ENCODE results near the gene TNPO1.

Gene TNPO1

DNA sequence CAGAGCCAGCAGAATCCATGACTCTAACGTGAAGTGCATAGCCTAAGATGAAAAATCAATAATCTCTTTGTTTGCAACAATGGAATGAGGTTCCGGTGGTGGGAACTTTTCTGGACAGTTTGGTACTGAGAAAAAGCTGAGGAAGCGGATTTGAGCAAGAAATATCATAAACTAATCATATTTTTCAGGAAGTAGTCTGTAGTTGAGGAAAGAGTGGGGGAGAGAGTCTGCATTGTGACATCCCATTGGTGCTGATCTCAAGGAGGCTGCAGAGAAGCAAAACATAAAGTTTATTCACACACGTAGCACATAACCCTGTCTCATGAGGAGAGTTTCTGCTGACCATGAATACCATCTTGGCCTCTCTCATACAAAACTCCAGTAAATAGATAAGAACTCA lies 123.6 kb downstream of the TNPO1 start:
- DNase-seq (ENCODE audit: low read depth), result no peak
- TF ChIP-seq, protein P1, sequence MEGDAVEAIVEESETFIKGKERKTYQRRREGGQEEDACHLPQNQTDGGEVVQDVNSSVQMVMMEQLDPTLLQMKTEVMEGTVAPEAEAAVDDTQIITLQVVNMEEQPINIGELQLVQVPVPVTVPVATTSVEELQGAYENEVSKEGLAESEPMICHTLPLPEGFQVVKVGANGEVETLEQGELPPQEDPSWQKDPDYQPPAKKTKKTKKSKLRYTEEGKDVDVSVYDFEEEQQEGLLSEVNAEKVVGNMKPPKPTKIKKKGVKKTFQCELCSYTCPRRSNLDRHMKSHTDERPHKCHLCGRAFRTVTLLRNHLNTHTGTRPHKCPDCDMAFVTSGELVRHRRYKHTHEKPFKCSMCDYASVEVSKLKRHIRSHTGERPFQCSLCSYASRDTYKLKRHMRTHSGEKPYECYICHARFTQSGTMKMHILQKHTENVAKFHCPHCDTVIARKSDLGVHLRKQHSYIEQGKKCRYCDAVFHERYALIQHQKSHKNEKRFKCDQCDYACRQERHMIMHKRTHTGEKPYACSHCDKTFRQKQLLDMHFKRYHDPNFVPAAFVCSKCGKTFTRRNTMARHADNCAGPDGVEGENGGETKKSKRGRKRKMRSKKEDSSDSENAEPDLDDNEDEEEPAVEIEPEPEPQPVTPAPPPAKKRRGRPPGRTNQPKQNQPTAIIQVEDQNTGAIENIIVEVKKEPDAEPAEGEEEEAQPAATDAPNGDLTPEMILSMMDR (IDR thresholded peaks at IDR 0.05; ENCODE audit: control insufficient read depth, insufficient read depth, low read depth, low read length, missing control alignments), result no peak
- H3K4me3 ChIP-seq (ENCODE audit: control insufficient read depth, low read depth, low read length), result no peak overlapping the region

DNA sequence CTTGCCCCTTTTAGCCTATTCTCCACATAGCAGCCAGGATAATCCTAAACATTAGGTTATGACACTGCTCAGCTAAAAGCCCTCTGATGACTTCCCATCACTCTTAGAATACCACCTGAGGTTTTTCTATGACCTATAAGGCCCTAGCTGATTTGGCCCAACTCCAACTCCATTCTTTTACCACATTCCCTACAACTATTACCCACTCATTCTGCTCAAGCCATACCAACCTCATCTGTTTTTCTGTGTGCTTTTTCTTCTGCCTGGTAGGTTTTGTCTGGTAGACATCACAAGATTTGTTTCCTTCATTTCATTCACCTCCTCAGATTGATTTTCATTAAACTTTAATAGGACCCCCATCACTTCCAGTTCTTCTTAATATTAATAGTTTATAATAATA lies 126.8 kb downstream of the TNPO1 start:
- no peak overlapping the region for H3K4me3 ChIP-seq (ENCODE audit: control insufficient read depth, low read depth, low read length)
- DNase-seq (ENCODE audit: low read depth), result no peak
- TF ChIP-seq, protein P1 (IDR thresholded peaks at IDR 0.05; ENCODE audit: control insufficient read depth, insufficient read depth, low read depth, low read length, missing control alignments), result no peak

DNA sequence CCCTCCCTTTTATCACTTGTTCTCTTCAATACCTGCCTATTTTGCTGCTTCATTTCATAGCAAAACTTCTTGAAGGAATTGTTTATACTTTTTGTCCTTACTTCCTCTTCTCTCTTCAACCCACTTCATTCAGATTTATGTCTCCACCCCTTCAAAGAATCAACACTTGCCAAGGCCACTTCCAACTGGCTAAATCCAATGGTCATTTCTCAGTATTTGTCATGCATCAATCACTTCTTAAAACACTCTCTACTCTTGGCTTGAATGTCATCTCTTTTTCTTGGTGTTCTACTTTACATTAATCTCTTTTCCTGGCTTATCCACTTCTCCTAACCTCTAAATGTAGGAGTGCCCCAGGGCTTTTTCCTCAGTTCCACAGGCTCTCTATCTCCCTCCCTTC lies 131.0 kb downstream of the TNPO1 start:
- TF ChIP-seq, protein P1 (IDR thresholded peaks at IDR 0.05; ENCODE audit: control insufficient read depth, insufficient read depth, low read depth, low read length, missing control alignments), result no peak
- H3K4me3 ChIP-seq (ENCODE audit: control insufficient read depth, low read depth, low read length), result no peak overlapping the region
- DNase-seq (ENCODE audit: low read depth), result no peak

DNA sequence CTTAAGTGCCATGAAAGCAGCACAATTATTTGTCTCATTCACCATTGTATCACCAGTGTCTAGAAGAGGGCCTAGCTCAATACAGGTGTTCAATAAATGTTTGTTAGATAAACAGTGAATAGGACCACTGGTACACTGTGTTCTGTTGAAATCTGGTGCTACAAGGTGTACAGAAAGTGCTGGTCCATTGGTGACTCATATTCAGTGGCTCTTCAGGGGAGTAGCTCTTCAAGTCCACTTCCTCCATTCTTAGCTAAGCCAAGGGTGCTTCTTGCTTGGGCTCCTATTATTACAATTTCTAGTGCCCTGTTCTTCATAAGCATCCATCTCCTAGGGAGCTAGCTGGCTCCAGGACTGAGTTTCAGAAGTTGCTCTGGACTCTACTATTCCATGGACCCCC lies 133.0 kb downstream of the TNPO1 start:
- TF ChIP-seq, protein P1 (IDR thresholded peaks at IDR 0.05; ENCODE audit: control insufficient read depth, insufficient read depth, low read depth, low read length, missing control alignments), result no peak
- no peak for DNase-seq (ENCODE audit: low read depth)

DNA sequence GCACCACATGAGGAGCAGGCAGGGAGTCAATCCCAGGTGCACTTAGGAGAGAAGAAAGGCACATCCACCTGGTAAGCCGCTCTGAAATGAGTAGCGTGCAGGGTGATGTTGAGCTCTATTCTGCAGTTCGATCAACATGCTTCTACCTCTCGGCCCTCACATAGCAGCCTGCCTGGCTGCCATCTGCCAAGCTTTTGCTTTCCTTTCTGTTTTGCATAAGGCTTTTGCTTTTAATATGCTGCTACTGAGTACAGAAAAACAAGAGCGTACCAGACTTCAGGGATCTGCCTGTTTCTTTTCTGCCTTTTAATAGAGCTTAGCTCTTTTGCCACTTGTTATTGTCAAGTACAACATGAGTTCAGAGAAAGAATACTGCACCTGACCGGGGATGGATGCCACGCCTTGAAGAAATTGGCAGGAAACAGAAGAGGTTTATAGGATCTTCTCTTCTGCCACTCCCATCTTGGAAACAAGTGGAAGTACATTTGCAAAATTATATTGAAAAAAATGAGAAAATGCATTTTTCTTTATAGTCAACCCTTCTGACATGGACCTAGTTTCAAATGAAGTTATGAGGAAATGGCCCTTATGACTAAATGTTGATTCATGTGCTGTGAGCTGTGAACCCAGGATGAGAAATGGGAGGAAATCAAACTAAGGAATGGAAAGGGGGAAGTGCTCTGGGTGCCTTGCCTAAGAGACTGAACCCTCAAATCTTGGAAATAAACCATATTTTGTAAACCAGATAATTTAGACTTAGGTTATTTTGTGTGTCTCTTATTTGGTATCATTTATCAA lies 135.4 kb downstream of the TNPO1 start:
- no peak overlapping the region for H3K4me3 ChIP-seq (ENCODE audit: control insufficient read depth, low read depth, low read length)
- DNase-seq (ENCODE audit: low read depth), result peak; percentile 46
- TF ChIP-seq, protein P1 (IDR thresholded peaks at IDR 0.05; ENCODE audit: control insufficient read depth, insufficient read depth, low read depth, low read length, missing control alignments), result no peak

More for the DNA sequence above, 133.0 kb downstream of the TNPO1 start:
- H3K4me3 ChIP-seq (ENCODE audit: control insufficient read depth, low read depth, low read length), result no peak overlapping the region

DNA sequence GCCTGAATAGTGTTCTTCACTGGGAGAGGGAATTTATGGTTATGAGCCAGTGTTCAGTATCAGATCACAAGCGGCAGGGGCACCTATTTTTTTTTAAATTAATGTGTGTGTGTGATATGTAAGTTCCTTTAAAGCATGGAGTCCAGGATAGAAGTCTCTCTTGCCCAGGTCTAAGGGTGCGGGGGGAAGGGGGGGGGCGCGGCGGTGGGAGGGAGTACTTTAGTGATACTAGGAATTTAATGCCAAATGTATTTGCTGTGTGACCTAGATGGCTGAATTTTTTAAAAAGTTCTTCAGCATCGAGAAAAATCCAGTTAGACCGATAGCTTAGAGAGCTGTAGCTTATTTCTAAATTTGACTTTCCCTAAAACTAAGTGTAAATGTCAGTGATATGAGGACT lies 137.9 kb downstream of the TNPO1 start:
- TF ChIP-seq, protein P1 (IDR thresholded peaks at IDR 0.05; ENCODE audit: control insufficient read depth, insufficient read depth, low read depth, low read length, missing control alignments), result no peak
- DNase-seq (ENCODE audit: low read depth), result no peak
- no peak overlapping the region for H3K4me3 ChIP-seq (ENCODE audit: control insufficient read depth, low read depth, low read length)

Data from AG09309 (cell line).